Stimulated activated CD4-positive, alpha-beta T cell treated with anti-CD3 and anti-CD28 coated beads, Interleukin-12 subunit alpha, Interleukin-12 subunit beta, amount 100 ng/mL, for 4 hours (primary cell): ENCODE results near the gene STX10.
"Not testable (repeated sequence)": the region's sequence is repeated elsewhere in the genome, so short reads cannot be mapped to it uniquely, and the experiment has no call there.

Source experiments
- DNase-seq: peaks from one replicate; pipeline ENCODE4 v3.0.0-alpha.2; 2020

Gene STX10

GRCh38 chr19:13164343-13165161 lies 14.4 kb upstream of the STX10 start:
- no peak for DNase-seq

DNA sequence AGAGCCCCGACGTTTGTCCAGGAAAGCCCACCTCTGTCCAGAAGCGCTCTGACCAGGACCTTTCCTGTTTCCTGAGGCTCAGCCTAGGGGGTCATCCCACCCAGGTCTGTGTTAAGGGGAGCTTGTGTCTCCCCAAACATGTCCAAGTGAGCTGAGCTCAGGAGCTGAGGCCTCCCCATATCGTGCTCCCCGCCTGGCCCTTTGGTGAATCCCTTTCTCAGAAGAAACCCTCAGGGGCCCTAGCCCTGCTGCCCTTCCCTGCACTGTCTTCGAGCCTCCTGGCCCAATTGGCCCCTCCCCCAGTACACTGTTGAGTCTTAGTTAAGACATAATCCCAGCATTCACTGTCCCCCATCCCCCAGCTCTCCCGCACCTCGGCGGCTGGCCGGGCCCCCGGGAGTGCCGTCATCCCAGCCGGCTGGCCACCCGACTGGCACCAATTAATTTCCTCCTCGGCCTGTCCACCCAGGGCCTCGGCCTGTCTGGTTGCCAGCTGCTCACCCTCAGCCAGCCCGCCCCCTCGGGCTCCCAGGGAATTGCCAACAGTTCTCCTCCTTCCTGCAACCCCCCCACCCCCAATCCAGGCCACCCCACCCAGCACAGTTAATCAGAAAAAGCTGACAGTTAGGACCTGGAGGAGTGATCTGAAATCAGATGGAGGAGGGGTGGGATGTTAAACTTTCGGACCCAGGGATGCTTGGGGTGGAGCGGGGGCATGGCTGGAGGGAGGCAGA lies 13.6 kb upstream of the STX10 start:
- DNase-seq, result peak; percentile 25

DNA sequence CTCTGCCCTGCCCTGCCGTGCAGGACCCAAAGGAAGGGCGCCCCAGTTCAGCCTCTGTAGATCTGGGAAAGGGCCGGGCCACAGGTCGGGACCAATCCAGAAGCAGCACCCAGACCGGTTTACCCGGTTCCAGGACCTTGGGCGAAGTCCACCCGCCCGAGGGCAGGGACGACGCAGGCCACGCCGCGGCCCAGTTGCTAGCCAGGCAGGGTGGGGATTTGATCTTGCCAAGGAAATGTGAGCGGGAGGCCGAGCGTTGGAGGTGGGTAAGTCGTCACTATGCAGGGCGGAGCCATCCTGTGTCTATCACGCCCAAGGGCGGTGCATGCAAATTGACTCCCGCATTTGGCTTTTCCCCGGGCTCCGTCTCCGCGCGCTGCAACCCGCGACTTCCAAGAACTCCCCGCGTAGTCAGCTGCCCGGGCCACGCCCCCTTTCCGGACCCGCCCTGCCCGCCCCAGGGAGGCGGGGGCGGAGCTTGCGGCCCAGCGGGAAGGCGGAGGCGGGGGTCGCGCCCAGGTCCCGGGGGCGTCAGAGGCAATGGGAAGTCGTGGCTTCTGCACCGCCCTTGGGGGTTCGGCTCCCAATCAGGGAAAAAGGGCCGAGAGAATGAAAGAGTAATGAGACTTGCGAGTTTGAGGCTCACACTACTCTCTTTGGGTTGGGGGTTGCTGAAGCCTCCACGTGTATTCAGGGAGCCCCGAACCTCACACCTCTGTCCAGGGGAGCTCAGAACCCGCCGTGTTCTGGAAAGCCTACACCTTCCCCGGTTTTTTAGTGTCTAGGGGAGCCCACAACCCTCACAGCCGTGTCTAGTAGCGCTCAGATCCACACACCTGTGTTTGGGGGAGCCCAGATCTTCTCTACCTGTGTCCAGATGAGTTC lies 12.8 kb upstream of the STX10 start:
- DNase-seq, result peak; percentile 85

DNA sequence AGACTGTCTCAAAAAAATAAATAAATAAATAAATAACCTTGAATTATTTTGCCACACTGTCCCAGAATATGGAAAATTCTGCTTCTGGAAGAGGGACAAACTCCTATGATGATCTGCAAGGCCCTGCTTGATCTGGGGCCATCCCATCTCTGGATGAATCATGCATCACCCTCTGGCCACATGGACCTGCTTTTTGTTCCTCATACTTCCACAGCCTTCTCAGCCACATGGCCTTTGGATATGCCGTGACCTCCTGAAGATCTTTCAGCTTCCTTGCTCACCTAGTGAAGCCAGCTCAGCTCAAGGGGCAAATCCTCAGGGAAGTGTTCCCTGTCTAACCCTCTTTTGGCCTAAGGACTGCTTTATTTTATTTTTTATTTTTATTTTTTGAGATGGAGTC lies 10.4 kb upstream of the STX10 start:
- no peak for DNase-seq

GRCh38 chr19:13159713-13160112 lies 9.5 kb upstream of the STX10 start:
- DNase-seq, result no peak

DNA sequence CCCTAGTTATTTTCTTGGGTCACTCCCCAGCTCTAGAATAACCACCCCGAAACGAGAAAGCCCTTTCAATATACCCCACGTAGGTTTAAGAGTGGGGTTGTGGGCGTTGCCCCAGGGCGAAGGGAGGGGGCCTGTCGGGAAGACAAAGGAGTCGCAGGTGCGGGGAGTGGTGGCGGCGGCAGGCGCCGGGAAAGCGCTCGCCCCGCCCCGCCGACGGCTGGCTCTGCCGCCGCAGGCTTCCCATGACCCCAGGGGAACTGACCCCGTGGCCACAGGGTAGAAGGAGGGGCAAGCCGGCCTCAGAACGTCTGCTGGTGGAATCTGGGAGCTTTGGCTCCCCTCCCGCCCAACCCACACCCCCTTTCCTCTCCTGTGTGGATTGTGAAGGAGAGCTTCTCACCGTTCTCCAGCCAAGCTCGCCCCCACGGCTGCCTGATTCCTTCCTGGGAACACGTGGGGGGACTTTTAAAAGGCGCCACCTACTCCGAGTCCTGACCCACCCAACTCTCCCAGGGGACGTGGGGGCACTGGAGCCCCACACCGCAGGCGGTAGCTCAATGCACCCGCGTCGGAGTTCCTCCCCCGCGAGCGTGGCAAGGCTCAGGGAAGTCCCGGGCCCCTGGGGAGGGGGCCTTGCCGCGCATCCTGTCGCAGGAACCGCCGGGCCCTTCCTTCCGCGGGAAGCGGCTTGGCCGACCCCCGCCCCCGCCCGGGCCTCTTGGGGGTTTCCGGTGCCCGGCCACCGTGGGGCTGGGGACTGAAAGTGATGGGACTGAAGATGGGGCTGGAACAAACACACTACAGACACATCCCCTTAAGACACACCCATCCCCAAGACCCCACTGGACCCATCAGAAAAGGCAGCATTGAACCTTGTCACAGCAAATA lies 5.5 kb upstream of the STX10 start:
- DNase-seq, result peak; percentile 62

DNA sequence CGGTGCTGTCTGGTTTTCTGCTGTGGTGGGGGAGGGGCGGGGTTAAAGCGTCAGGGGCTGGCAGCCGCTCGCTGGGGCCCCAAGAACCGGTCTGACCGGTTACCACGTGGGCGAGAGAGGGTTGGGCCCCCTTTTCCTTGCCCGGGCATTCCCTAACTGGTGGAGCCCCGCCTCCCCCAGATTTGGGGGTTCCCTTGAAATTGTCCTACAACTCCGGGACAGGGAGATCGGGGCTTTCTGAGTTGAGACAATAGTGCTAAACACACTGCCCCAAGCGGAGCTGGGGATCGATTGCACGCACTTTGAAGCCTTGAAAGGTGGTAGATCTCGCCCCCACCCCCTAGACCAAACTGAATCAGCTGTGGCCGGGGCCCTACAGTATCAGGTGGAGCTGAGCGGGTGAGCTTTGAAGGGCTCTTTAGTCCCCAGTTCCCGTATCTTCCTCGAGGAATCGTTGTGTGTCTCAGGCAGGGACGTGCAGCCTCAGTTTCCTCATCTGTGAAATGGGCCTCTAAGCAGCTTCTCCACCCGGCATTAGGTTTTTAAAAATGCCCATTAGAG lies 4.8 kb upstream of the STX10 start:
- DNase-seq, result peak; percentile 75

GRCh38 chr19:13154241-13154778 lies 4.1 kb upstream of the STX10 start:
- peak; percentile 65 for DNase-seq

- peak; percentile 25 for DNase-seq
These were observed 3.5 kb upstream of the STX10 start for GRCh38 chr19:13153569-13154240.

GRCh38 chr19:13152974-13153568 lies 2.9 kb upstream of the STX10 start:
- peak; percentile 96 for DNase-seq

DNA sequence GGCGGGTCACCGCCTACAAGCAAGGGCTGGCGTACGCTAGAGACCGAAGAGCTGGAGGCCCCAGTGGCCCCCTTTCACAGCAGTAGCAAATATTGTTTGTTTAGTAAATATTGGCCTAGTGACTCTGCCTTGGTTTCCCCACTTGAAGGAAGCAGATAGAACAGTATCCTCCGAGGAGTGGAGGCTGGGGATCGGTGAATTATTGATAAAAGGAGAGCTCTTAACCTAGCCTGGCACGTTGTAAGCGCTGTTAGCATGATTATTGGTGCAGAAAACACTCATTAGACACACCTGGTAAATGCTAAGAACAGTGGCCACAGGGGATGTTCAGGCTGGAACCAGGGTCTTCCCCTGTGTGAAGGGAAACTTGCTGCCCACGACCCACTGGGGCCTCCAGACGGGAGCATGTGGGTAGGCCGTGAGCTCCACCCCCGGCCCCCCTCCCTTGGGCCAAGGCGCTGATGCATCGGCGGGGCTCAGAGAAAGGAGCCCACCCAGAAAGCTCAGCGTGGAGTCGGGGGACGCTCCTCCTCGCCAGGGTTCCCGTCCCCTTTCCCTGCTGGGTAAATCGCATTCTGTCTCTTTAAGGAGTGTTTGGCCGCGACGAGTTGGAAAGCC lies 2.3 kb upstream of the STX10 start:
- no peak for DNase-seq

GRCh38 chr19:13151605-13152355 lies 1.6 kb upstream of the STX10 start:
- peak; percentile 93 for DNase-seq

DNA sequence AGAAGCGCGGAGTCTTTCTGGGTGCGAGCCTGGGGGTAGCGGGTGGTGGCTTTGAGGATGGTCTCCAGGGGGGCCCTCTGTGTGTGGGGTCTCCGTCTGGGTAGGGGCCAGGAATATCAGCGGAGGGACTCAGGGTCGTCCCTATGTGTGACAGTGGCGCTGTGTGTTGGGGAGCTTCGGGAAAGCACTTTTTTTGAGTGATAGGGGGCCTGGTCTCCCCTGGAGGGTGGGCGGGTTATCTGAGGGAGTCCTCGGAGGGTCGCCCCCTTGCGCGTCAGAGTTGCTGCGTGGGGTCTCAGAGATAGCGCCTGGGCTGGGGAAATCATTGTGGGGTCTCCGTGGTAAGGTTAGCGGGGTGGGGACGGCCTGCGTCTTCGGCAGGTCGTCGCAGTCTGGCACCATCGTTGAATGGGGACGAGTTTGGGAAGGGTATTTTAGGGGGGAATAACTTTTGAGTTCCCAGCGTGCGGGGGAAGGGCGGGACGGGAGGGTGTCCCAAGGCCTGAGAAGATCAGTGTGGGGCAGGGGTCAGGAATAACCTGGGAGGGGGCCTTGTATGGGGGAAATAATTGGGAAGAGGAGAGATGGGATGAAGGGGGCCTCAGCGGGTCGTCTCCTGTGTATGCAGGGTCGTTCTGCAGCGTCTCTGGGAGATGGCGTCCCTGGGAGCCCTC lies 893 bp upstream of the STX10 start:
- DNase-seq, result peak; percentile 27

DNA sequence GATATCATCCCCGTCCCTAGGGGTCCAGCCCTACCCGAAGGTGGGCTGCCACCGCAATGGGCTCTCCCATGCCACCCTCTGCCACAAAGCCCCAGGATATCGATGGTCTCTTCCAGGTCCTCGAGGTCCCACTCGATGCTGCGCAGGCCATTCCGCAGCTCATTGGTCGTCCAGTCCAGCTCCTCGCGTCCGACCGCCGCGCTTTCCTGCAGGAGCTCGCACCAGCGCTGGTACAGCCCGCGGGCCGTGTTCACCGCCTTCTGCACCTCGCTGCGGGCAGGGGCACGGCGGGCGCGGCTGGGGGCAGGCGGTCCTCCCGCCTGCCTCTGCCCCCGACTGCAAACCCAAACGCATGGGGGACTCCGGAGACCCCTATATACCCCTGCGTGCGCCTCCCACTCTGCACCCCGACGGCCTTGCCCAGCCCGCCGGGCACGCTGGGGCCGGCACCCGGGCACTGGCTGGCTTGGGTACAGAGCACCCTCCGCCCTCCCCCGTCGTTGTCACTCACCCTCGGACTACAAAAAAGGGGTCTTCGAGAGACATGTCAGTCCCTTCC lies 468 bp downstream of the STX10 start:
- DNase-seq, result peak; percentile 36

DNA sequence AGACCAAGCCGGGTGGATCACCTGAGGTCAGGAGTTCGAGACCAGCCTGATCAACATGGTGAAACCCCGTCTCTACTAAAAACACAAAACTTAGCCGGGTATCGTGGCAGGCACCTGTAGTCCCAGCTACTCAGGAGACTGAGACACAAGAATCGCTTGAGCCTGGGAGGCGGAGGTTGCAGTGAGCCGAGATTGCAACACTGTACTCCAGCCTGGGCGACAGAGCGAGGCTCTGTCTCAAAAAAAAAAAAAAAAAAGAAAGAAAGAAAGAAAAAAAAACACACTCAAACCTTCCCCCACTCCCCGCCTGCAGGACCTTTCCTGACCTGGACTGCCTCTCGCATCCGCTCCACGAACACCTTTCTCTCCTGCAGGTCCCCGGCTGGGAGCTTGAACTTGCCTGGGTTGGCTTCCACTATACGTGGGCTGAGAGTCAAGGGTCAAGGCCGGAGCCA lies 975 bp downstream of the STX10 start:
- DNase-seq, result not testable (repeated sequence)

DNA sequence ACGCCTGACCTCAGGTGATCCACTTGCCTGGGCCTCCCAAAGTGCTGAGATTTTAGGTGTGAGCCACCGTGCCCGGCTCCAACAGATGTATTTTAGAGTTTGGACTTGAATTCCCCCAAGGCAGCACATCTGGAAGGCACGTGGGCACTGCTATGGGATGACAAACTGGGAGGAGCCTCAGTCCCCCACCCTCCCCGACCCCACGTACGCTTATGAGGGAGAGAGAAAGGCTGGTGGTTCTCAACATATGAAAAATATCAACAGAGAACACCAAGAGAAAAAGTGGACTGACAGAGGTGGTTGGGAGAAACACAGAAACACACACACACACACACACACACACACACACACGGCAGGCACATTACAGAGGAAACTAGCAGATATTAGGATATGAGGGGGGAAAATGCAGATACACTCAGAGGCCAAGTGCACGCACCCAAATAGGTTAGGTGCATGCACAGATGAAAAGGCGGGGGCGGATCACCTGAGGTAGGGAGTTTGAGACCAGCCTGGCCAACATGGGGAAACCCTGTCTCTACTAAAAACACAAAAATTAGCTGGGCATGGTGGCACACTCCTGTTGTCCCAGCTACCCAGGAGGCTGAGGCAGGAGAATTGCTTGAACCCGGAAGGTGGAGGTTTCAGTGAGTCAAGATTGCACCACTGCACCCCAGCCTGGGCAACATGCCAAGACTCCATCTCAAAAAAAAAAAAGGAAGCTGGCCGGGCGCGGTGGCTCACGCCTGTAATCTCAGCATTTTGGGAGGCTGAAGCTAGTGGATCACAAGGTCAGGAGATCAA lies 3.2 kb downstream of the STX10 start:
- no peak for DNase-seq

GRCh38 chr19:13139633-13140311 lies 10.4 kb downstream of the STX10 start:
- no peak for DNase-seq
